Amygdala (tissue), 56 donors: Measurements from ENCODE around the gene NKX2-1.

ENCODE experiments used
- DNase-seq, 56 donors: peaks; one replicate each; lab custom pipeline; 2025; lab: John Stamatoyannopoulos, UW

NKX2-1 gene

DNA sequence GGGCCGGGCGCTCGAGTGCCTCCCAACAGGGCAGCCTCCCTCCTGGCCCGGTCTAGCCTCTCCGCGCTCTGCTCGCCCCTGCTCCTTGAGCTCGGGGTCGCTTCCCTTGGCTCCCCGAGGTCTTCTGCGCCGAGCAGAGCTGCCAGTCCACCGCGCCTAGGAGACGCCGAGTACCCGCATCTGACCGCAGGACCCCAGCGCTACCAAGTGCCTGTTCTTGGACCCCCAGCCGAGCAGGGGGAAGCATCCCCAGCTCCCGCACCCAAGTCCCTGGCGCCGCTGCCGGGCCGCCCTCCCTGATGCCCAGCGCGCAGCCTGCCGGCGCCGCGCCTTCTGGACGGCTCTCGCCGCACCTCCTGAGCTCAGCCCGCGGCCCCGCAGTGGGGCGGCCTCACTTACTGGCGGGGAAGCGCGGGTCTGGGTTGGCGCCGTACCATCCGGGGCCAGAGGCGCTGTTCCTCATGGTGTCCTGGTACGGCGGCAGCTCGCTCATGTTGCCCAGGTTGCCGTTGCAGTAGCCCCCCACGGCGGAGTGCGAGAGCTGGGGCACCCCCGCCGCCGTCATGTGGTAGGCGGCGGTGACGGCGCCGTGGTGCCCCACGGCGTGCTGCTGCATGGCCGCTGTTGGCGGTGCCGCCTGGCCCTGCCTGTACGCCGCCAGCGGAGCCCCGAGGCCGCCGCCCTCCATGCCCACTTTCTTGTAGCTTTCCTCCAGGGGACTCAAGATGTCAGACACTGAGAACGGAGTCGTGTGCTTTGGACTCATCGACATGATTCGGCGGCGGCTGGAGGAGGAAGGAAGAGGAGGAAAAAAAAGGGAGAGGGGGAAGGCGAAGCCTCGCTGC lies 1.2 kb downstream of the NKX2-1 start:
- no peak for DNase-seq

DNA sequence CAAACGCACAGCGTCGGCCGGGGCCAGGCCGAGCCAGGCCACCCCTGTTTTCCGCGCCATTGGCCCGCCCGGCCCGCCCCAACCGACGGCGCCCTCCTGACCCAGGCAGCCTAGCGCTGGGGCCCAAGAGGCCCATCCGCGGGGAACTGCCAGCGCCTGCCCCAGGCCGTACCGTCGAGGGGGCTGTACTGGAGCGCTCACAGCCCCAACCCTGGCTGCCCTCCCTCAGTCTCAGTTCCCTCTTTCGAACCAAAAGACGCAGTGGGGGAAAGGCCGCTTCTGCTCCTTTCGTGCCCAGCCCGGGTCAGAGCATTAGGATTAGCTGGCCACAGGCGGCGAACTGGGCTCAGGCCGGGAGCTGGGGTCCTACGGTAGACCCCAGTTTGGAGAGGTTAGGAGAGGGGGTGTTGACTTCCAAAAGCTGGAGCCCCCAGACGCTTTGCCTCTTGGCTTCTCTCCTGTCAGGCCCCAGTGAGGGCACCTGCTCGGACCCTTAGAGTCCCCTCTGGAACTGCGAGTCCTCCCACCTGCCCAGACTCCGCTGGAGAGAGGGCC lies 1.9 kb downstream of the NKX2-1 start:
- no peak for DNase-seq

DNA sequence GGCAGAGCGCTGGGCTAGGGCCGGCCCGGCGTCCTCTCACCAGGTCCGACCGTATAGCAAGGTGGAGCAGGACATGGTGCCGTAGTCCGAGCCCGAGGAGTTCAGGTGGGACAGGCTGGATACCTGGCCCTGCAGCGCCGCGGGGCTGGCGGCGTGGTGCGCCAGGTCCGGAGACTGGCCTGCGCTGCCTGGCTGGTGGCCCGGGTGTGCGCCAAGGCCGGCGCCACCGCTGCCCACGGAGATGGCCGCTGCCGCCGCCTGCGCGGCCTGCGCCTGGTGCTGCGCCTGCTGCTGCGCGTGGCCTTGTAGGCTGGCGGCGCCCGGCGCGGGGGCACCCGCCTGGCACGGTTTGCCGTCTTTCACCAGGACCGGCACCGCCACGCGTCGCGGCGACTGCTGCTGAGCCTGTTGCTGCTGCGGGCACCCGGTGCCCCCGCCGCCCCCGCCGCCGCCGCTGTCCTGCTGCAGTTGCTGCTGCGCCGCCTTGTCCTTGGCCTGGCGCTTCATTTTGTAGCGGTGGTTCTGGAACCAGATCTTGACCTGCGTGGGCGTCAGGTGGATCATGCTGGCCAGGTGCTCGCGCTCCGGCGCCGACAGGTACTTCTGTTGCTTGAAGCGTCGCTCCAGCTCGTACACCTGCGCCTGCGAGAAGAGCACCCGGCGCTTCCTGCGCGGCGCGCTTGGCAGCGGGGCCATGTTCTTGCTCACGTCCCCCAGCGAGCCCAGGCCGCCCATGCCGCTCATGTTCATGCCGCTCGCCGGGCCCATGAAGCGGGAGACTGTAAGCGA lies 2.6 kb downstream of the NKX2-1 start:
- no peak for DNase-seq

DNA sequence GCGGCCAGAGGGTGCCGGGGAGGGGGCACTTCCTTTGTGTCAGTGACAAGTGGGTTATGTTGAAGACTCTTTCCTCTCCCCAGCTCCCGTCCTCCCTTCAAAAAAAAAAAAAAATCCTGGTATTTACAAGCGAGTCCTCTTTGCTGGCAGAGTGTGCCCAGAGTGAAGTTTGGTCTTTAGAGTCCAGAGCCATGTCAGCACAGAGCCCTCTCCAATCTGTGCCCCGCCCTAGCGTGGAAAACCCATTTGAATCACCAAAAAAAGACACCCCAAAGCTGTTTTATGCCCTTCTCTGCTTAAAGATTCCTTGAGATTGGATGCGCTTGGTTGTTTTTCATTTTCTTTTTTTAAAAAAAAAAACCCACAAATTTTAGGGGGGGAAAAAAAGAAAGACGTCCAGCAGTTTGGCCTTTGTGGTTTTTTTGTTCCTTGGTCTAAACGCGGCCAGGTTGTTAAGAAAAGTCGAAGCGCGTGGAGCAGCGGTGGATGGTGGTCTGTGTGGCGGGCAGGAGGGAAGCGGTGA lies 3.3 kb downstream of the NKX2-1 start:
- no peak for DNase-seq

DNA sequence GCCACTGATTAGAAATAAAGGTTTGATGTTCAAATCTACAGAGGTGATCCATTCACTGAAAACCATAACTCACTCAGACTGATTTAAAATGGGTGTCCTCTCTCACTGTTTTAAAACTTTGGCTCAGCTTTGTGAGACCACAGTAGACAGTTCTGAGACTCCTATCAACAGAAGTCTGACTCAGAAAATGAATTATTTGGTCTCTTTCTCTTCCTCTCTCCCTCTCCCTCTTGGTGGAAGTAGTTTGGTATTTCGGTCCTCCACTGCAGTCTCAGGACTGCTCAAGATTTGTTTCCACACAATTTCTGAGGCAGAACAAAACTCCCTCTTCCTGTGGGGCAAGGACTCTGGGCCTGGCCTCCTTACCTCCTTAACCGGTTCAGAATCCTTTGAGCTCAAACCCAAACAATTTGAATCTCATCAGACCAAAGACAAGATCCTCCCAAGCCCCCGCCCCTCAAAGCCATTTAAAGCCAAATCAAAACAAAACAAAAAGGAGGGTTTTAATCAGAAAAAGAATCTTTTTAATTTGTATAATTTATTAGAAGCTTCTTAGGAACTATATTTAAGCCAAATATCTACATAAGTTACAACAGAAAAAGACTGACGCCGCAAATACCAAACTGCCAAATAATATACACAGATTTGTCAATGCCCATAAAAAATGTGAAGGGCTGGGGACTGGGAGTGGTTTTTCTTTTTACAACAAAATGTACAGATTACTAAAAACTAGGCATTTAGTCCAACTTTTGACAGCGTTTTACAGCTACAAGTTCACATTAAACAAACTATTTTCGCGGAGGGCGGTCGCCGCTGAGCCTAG lies 3.9 kb downstream of the NKX2-1 start:
- DNase-seq: no peak

DNA sequence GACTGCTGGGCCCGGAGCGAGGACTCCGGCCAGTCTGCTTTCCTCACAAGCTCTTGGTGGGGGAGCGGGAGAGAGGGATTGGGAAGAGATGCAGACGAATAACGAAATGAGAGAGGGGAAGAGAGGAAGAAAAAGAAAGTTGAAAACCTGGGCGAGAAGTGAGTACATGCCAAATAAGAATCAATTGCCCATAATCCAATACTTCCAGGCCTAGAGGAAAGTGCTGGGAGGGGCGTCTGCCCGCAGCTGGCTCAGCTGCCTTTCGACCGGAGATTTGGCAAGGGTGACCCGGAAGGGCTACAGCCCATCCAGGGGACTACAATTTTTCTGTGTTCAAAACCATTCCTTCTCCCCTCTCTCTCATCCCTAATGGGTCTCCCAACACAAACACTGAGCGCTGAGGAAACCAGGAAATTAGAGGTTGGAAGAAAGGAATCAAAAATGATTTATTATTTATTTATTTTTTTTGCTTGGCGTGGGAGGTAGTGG lies 4.9 kb downstream of the NKX2-1 start:
- DNase-seq: no peak

DNA sequence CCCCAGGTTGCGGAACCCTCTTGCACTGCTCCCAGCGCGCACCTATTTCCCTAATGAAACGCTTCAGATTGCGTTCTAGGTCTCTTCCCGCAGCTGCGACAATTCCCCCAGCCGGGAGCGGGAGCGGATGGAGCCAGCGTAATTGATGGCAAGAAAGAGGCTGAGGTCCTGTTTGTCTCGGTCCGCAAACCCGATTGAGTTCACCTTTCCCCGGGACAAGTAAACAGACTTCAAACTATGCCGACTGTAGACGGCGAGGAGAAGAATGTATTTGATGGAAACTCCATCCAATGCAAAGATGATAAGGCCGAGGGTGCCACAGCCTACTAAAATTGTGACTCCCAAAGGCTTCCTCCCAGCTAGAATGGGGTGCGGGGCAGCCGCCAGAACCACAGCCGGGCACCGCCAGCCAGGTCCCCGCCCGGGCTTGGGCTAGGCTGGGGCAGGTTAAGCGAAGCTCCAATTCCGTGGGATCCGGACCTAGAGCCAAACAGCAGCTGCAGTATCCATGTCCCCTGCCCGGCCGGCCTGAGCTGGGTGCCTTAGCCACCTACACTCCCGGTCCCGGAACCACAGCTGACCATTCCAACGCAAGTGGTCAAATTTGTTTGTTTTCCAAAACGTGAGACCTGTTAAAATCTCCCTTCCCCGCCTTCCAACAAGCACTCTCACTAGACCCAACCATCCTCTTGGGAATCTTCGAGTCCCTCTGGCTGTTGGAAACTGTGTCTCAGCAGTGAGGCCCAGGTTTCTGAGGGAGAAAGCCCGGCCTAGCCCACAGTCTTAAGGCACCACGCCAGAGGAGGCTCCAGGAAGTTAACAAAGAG lies 5.5 kb downstream of the NKX2-1 start:
- DNase-seq: no peak

DNA sequence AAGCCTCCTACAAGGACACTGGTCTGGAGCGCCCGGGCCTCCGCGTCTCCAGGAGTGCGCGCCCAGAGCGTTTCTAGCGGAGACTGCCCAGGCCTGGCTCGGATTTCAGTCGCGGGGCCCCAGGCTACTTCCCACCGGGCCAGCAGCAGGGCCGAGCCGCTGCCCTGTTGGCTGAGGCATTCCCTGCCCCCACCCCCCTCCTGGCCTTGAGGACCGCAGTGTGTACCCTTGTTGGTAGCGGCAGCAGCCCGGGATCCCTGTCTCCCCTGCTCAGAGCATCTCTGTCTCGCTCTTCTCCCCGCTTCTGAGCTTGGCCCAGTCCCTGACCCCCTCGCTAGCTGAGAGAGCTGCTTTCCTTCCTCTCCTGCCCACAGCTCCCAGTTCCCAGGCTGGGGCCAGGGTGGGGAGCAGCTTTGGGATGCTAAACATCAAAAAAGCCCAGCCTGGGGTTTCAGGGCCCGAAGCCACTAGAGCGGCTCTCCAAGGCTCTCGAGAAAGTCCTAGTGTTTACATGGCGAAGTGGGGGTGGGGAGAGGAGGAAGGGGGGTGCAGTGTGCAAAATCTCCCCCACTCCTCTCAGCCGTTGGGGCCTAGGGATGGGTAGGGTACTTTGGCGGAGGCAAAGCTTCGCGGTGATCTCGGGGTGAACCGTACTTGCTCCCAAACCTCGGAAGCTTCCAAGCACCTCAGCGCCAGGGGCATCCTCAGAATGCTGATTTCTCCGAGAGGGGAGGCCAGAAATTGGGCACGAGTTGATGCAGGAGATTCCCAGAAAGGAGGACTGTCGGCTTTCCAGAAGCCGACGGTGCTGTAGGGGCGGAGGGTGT lies 6.4 kb downstream of the NKX2-1 start:
- no peak for DNase-seq

DNA sequence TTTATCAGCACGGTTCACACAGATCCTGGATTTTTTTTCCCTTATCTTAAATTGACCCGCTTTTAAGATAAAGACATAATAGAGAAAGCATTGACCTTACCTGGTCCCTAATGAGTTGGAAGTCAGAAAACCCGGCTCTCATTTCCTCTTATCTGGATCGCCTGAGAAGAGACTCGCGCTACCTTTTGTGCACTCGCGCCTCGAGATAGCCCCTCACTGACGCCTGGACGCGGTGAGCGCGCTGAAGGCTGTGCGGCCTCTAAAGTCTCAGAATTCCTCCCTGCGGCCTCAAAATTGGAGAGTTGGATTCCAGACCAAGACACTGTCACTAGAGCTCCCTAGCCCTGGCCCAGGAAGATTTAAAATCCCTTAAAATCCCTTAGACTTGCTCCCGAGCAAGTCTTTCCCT lies 7.0 kb downstream of the NKX2-1 start:
- DNase-seq: no peak

DNA sequence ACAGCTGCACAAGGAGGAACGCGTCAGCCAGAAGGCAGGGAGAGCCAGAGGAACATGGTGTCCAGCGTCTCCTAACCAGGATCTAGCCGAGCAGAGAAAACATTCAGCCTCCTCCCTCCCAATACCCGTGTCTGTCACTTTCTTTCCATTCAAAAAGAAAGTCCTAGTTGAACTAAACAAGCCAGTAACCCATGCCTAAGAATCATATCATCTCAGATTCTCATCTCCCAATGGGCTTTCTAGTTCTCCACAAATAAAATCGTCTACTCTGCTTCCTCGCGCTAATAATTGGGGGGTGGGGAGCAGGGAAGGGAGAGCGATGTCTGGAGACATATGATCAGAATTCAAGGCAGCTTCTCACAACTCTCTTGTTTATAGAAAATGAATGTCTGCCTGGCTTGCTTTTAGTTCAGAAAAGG lies 7.4 kb downstream of the NKX2-1 start:
- no peak for DNase-seq

DNA sequence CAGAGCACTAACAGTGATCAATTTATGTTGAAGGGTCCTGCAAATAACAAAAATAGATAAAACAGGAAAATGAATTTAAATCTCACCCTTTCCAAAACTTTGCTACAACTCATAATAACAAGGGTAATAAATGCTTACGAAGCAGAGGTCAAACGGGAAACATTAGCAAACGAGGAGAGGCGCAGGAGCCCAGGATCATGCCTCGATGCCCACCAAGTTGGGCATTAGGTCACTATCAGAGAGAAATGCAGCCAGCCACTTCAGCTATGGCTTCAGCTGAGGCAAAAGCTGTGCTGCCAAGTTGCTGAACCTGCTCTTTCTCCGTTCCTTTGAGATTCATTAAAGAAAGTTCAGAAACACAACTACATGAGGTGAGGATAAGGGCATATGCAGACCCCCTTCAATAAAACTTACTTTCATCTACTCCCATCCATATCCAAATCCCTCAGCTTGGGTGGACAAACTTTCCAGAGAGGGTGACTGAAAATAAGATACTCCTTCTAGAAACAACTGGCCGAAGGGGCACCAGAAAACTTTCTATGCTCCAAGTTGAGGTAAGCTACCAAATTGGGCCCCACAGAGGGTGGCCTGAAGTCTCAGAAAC lies 7.9 kb downstream of the NKX2-1 start:
- DNase-seq: no peak

DNA sequence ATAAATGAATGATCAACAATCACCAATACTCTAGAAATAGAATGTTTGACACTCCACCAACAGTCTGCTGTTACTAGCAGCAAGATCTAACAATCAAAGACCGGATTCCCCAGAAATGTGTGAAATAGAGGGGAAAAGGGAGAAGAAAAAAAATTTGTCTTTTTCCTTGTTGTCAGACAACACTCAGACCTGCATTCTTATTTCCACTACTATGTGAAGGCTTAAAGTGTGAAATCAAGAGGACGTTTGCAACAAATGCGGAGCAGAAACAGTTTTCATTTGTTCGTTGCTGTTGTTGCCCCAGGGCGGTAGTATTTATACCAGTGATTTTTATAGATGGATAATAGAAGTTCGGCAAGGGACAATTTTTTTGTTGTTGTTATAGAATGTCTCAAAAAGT lies 9.2 kb downstream of the NKX2-1 start:
- DNase-seq: no peak

DNA sequence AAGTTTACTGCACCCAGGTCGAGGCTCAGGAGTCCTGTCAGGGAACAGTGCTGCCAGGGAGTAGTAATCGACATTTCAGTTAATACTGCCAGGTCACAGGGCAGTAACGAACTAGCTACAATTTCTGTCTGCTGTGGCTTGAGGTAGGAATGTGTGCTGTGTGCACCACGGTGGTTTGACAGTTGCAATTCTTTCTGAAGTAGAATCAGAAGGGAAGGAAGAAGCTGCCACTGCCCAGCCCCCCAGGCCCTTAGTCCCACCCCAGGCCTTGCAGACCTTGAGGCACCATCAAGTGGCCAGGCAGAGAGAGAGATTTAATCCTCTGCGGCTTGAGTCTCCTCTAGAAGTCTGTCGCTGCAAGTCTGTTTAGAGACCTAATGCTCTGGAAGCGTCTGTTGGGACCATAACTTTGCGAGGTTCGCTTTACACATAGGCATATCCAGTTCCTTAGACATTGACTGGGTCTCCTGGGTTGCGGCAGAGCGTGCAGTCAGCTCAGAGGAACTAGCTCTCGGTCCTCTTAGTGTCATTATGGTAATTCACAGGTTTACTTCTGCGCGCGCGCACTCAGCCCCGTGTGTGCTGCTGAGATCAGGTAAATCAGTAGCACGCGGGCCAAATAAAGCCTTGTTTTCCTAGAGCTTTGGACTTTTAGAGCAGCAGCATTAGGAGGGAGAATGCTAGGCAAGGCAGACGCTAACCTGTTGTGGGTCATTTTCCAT lies 9.8 kb downstream of the NKX2-1 start:
- DNase-seq: no peak

DNA sequence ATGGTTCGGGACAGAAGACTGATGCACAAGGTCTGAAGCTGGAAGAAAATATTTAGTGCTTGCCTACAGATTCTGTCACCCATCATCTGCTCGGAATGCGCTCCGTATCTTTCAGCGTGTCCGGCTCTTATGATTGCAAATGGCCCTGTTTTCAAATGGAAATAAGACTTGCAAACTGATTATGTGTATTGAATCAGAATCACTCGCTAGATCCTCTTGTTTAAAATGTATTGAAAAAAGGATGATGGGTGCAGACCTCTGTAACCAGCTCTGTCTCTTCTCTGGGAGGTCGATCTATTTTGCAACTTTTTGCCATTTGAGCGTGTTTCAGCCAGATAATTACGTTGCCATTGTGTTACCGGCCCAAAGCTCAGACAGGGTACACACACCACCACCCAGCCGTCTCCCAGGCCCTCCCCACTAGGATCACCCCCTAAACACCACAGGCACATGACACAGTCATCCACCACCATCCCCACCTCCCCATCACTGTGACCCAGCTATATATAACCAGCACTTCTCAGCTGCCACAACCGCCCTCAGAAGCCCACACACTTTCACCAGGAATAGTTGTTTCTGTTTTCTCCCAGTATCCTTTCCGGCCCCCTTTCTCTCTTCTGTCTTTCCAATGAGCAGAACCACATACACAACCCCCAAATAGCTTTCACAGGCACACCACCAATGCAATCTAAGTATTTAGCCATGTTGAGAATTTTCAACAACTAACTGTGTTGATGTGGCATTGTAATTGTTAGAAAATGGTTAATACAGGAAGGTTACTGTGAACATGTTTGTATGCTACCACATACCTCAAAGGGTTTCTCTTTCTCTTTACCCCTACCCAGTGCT lies 10.7 kb downstream of the NKX2-1 start:
- no peak for DNase-seq

DNA sequence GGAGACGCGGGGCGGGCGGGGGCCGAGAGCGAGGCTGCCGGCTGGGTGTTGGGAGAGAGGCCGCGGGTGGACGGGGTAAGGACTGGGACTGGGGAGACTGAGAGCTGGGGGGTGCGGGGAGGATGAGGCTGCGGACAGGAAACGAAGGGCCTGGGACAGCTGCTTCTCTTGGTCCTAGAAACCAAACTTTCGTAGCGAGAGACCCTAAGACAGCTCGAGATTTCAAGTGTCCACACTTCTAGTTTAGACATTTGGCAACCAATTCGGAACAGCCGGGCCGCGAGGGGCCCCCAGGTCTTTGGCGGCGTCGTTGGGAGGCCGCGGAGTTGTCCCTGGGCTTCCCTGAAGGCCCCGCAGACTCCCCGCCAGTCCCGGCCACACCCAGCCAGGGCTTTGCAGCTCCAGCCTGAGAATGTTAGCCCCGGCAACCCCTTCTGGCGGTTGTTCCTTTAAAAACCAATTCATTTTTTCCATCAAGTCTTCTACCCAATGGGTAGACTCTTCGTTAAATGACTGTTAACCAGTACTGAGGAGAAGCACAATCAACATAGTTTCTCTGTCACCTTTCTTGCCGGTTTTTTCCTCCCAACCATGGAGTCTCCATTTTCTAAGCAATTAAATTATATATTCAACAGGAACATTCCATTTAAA lies 11.5 kb downstream of the NKX2-1 start:
- no peak for DNase-seq

DNA sequence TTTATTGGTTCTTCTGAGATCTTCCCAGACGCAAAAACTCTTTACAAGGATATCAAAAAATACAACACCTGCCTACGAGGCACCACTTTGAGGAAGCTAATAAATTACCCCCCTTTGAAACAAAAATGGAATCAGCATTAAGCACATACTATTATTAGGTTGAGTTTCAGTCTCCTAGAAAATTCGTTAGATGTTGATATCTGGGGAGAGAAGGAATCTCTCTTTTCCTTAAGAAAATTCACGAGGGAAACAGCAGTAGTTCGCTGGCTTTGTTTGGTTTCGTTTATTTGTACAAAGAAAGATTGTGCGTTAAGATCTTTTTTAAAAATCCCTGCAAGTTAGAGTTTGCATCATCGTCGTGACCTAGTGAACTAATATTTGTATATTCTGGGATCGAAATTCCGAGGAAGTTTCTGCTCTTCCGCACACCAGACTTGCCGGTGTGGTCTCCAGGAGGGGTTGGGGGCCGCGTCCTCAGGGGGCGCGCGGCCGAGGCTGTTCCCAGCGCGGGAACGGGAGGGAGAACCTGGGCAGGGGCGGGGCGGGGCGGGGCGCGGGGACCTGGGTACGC lies 12.1 kb downstream of the NKX2-1 start:
- DNase-seq: no peak
